GM21786 (cell line): ENCODE results near the gene TMEM39A.

Source experiments
- ATAC-seq: cut with Tn5 transposase; IDR thresholded peaks from one replicate; pipeline ENCODE4 v1.9.1; 2021; ENCODE audit not compliant: unreplicated experiment

Gene TMEM39A

GRCh38 chr3:119457246-119457645 is 6.2 kb downstream of the TMEM39A start:
- ATAC-seq = no peak

- ATAC-seq = no peak
Observed at GRCh38 chr3:119456469-119456868, 6.9 kb downstream of the TMEM39A start.

- no peak for ATAC-seq
Observed at GRCh38 chr3:119453822-119454221, 9.6 kb downstream of the TMEM39A start.

- no peak for ATAC-seq
Observed at GRCh38 chr3:119444590-119444989, 18.8 kb downstream of the TMEM39A start.

- ATAC-seq = no peak
Observed at GRCh38 chr3:119443179-119443578, 20.2 kb downstream of the TMEM39A start.

GRCh38 chr3:119437691-119438258 is 25.6 kb downstream of the TMEM39A start:
- no peak for ATAC-seq

- no peak for ATAC-seq
Observed at GRCh38 chr3:119436977-119437376, 26.4 kb downstream of the TMEM39A start.

- no peak for ATAC-seq
Observed at GRCh38 chr3:119434703-119435102, 28.7 kb downstream of the TMEM39A start.

GRCh38 chr3:119433613-119434325 is 29.6 kb downstream of the TMEM39A start:
- no peak for ATAC-seq

- ATAC-seq = no peak
Observed at GRCh38 chr3:119428538-119428937, 34.9 kb downstream of the TMEM39A start.

GRCh38 chr3:119427669-119428068 is 35.7 kb downstream of the TMEM39A start:
- ATAC-seq = no peak

GRCh38 chr3:119420196-119420595 is 43.2 kb downstream of the TMEM39A start:
- no peak for ATAC-seq

- ATAC-seq = no peak
Observed at GRCh38 chr3:119418641-119419040, 44.8 kb downstream of the TMEM39A start.

- ATAC-seq = no peak
Observed at GRCh38 chr3:119417771-119418512, 45.5 kb downstream of the TMEM39A start.

- no peak for ATAC-seq
Observed at GRCh38 chr3:119416873-119417272, 46.5 kb downstream of the TMEM39A start.

- no peak for ATAC-seq
Observed at GRCh38 chr3:119413603-119414280, 49.7 kb downstream of the TMEM39A start.

GRCh38 chr3:119409844-119410243 is 53.6 kb downstream of the TMEM39A start:
- no peak for ATAC-seq

- ATAC-seq = no peak
Observed at GRCh38 chr3:119408243-119408950, 55.0 kb downstream of the TMEM39A start.

GRCh38 chr3:119405315-119405714 is 58.1 kb downstream of the TMEM39A start:
- no peak for ATAC-seq

- ATAC-seq = no peak
Observed at GRCh38 chr3:119403201-119403600, 60.2 kb downstream of the TMEM39A start.

- no peak for ATAC-seq
Observed at GRCh38 chr3:119402791-119403190, 60.6 kb downstream of the TMEM39A start.
